Thymus (tissue), 11 donors: ENCODE results near the gene USH2A. TPM values are rescaled to one million over a fixed set of nuclear protein-coding genes. Genes with fewer than 3 reads are reported as not detected.

Experiments
- DNase-seq, 9 donors: peaks; one replicate each; pipeline ENCODE4 v3.0.0-alpha.2; 2013; ENCODE audit warnings: low spot score in 9 of 9, low read depth in 6 of 9, missing footprints in 1 of 9
- H3K27ac ChIP-seq, 2 donors: one replicate each; pipeline ENCODE4 v1.5.1; 2013; ENCODE audit warnings: control low read depth in 1 of 2, low read depth in 1 of 2, low read length in 1 of 2, mild to moderate bottlenecking in 1 of 2, moderate library complexity in 1 of 2
- H3K27me3 ChIP-seq, 2 donors: one replicate each; pipeline ENCODE4 v1.5.1; 2013; ENCODE audit warnings: low read length in 1 of 2; ENCODE audit not compliant: control insufficient read depth in 2 of 2, insufficient read depth in 1 of 2
- H3K36me3 ChIP-seq, 2 donors: one replicate each; pipeline ENCODE4 v1.5.1; 2013; ENCODE audit warnings: low read length in 1 of 2, mild to moderate bottlenecking in 1 of 2, moderate library complexity in 1 of 2; ENCODE audit not compliant: control insufficient read depth in 2 of 2, insufficient read depth in 2 of 2
- H3K4me1 ChIP-seq, 2 donors: one replicate each; pipeline ENCODE4 v1.5.1; 2013; ENCODE audit warnings: low read length in 2 of 2; ENCODE audit not compliant: control insufficient read depth in 2 of 2, insufficient read depth in 2 of 2
- H3K4me3 ChIP-seq, 2 donors: one replicate each; pipeline ENCODE4 v1.5.1; 2013; ENCODE audit warnings: low read length in 2 of 2, control low read depth in 1 of 2, mild to moderate bottlenecking in 1 of 2
- H3K9me3 ChIP-seq, 2 donors: one replicate each; pipeline ENCODE4 v1.5.1; 2013; ENCODE audit warnings: low read length in 1 of 2, mild to moderate bottlenecking in 1 of 2; ENCODE audit not compliant: control insufficient read depth in 2 of 2, insufficient read depth in 1 of 2
- WGBS: extraction: QIAGEN DNeasy Blood & Tissue Kit; methylation state at CpG from one replicate; pipeline ENCODE4 v1.1.7; 2013; 5-methylcytosine and 5-hydroxymethylcytosine counted together
- polyA plus RNA-seq: library from polyadenylated mRNA; stranded (reverse); fragments of 200-250 nt; gene quantifications from one replicate; pipeline ENCODE4 v1.2.3, GENCODE V29; 2013
- total RNA-seq: library from RNA; stranded (reverse); fragments of 120-200 nt; gene quantifications from one replicate; pipeline ENCODE4 v1.2.4, GENCODE V29; 2013
- donor health status: healthy.

Gene USH2A
- total and polyA plus RNA-seq, 2 donors = 0.09 to 0.14 TPM

DNA sequence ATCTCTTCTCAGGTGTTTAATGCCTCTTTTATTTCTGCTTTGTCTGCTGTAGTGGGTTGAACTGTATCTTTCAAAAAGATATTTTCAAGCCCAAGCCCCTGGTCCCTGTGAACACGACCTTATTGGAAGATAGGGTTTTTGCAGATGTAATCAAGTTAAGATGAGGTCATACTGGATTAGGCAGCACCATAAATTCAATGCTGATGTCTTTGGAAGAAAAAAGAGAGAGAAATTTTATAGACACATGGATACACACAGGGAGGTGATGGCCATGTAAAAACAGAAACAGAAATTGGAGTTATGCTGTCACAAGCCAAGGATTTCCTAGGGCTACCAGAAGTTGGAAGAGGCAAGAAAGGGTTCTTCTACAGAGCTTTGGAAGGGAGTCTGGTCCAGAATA lies 554.7 kb downstream of the USH2A start:
- no peaks in the 10 kb centered on the region for H3K4me1 ChIP-seq
- no peaks in the 10 kb centered on the region for H3K36me3 ChIP-seq
- H3K4me3 ChIP-seq = no peak overlapping the region
- no peak for DNase-seq
- H3K27ac ChIP-seq = no peak overlapping the region
- H3K27me3 ChIP-seq = no peaks in the 10 kb centered on the region
- WGBS = 85% methylated on average over 1 of the region's 1 CpG
- H3K9me3 ChIP-seq = no peaks in the 10 kb centered on the region

DNA sequence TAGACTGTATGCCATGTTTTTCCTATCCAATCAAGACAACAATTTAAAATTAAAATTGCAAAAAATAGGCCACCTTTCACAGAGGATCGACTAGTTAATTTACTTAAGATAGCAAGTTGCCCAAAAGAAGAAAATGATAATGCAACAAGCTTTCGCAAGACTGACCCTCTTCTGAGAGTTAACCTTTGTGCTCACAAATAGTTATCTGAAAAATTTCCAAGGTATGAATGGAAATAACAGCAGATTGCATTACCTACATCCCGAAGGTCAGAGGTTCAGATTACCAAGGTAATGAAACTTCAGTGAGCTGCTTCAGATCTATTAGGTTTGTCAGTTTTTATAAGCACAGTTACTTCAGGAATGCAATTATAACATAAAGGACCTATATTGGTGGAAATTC lies 558.2 kb downstream of the USH2A start:
- no peaks in the 10 kb centered on the region for H3K27me3 ChIP-seq

DNA sequence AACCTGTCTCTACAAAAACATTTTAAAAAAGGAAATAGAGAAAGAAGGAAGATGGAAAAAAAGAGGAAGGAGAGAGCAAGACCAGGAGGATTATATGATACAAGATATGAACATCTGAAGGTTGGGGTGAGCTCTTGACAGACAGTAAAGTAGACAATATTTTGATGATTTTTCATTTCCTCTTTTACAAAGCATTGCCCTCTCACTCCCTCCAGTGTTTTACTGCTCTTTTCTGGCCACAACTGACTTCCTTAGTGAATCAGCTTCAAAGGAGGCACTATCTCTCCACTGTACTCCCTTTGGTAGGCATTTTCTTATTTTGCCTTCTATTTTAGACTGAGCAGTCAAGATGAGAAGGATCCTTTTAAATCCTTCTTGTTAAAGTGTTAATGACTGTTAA lies 559.5 kb downstream of the USH2A start:
- Histone ChIP-seq H3K27me3 (no peaks in the 10 kb centered on the region), H3K4me1 (no peaks in the 10 kb centered on the region), H3K9me3 (no peaks in the 10 kb centered on the region), H3K4me3 (no peak overlapping the region), H3K36me3 (no peaks in the 10 kb centered on the region), H3K27ac (no peak overlapping the region)
- no peak for DNase-seq

More for the DNA sequence above, 558.2 kb downstream of the USH2A start:
- Histone ChIP-seq H3K4me3 (no peak overlapping the region), H3K4me1 (no peaks in the 10 kb centered on the region), H3K36me3 (no peaks in the 10 kb centered on the region), H3K9me3 (no peaks in the 10 kb centered on the region), H3K27ac (no peak overlapping the region)
- WGBS = 77% methylated on average over 3 of the region's 3 CpGs
- DNase-seq = no peak

GRCh38 chr1:215860833-215861232 lies 562.4 kb downstream of the USH2A start:
- Histone ChIP-seq H3K36me3 (no peaks in the 10 kb centered on the region), H3K27me3 (no peaks in the 10 kb centered on the region), H3K4me3 (no peak overlapping the region), H3K4me1 (no peaks in the 10 kb centered on the region), H3K27ac (no peak overlapping the region), H3K9me3 (no peaks in the 10 kb centered on the region)
- DNase-seq = no peak
- 93% methylated on average over 3 of the region's 3 CpGs for WGBS

GRCh38 chr1:215857317-215857716 lies 565.9 kb downstream of the USH2A start:
- H3K27ac ChIP-seq = no peak overlapping the region
- H3K27me3 ChIP-seq = no peaks in the 10 kb centered on the region
- H3K4me3 ChIP-seq = no peak overlapping the region
- peaks cover 2 to 3% of the 10 kb centered on the region in 2 donors for H3K9me3 ChIP-seq
- H3K4me1 ChIP-seq = no peaks in the 10 kb centered on the region
- WGBS = 63% methylated on average over 2 of the region's 2 CpGs
- no peak for DNase-seq
- H3K36me3 ChIP-seq = no peaks in the 10 kb centered on the region

DNA sequence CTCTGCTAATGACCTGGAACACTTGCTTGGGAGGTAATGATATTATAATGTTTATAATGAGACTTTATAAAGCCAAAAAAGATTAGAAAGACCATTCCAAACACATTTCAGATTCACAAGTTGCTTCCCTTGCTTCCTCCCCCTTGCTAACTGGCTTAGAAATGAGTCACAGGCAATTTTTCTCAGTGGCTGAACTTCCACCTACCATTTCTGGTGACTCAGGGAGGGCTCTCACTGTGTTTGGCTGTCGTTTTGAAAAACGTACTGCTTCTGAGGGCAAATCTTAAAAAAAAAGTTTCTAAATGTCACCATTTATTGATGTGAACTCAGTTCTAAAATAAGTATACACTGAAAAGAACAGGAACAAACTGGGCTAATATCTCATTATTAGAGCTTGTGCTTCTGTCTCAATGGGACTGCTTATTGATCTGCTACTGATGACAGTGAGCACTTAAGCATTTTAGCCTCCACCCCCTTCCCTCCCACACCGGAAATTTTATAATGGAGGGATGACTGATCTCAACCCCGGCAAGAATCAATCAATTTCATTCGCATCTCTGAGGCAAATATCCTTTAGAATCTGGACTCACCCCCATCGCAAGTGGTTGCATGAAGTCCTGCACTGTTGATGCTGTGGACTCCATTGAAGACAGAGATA lies 577.9 kb downstream of the USH2A start:
- Histone ChIP-seq H3K27me3 (no peaks in the 10 kb centered on the region), H3K4me3 (no peak overlapping the region), H3K36me3 (no peaks in the 10 kb centered on the region), H3K27ac (no peak overlapping the region), H3K4me1 (no peaks in the 10 kb centered on the region), H3K9me3 (no peaks in the 10 kb centered on the region)
- 89% methylated on average over 6 of the region's 6 CpGs for WGBS
- DNase-seq = no peak

DNA sequence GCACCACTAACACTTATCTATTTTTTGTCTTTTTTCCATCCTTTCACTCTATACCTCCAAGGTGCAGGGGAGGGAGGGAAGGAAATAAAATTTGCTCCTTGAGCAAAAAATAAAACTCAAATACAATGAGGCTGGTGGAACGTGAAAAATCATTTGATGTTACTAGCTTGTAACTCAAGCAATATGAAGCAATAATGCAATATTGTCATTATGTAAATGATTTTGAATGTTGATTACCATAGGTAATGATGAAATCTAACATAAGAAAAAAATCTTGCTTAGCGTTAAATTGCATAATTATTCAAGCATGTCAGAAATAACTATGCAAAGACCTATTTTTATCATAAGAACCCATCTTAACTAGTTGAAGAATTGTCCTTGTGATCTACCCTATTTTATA lies 578.5 kb downstream of the USH2A start:
- H3K4me1 ChIP-seq = no peaks in the 10 kb centered on the region
- H3K27me3 ChIP-seq = no peaks in the 10 kb centered on the region
- no peak overlapping the region for H3K27ac ChIP-seq
- no peaks in the 10 kb centered on the region for H3K9me3 ChIP-seq
- DNase-seq = no peak
- H3K36me3 ChIP-seq = no peaks in the 10 kb centered on the region
- 94% methylated on average over 2 of the region's 2 CpGs for WGBS
- no peak overlapping the region for H3K4me3 ChIP-seq

DNA sequence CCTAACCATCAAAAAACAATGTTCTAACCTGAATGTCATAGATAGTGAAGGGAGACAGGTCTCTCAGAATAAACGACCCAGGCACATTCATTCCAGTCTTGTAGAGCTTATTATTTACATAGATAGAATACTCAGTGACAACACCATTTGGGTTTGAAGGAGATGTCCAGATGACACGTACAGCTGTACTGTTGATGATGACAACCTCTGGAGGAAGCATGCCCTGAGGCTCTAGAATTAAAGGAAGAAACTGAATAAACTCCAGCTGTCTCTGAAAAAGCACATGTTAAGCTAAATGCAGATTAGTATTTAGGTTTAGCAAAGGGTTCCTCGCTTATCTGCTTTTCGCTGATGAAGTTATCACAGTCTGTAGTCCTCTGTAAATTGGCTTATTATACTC lies 579.0 kb downstream of the USH2A start:
- WGBS = 82% methylated on average over 4 of the region's 4 CpGs
- Histone ChIP-seq H3K27ac (no peak overlapping the region), H3K36me3 (no peaks in the 10 kb centered on the region), H3K9me3 (no peaks in the 10 kb centered on the region), H3K4me3 (no peak overlapping the region), H3K27me3 (no peaks in the 10 kb centered on the region), H3K4me1 (no peaks in the 10 kb centered on the region)
- DNase-seq = no peak

DNA sequence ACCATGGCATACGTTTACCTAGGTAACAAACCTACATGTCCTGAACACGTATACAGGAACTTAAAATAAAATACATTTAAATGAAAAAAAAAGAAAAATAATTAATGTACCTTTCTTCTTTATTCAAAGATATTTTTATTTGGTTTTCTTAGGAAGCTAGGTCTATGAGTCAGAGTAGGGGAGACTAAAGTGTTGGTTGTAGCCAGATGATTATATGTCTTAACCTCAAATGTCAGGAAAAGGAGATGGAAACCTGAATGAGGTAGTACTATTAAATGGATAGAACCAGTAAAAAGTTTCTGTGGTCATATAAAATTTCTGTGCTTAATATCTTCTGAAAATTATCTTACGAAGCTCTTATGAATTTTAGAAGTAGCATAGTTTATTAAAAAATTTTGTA lies 580.3 kb downstream of the USH2A start:
- no peaks in the 10 kb centered on the region for H3K27me3 ChIP-seq
- H3K36me3 ChIP-seq = no peaks in the 10 kb centered on the region
- no peak overlapping the region for H3K27ac ChIP-seq
- WGBS = 95% methylated on average over 3 of the region's 3 CpGs
- no peak overlapping the region for H3K4me3 ChIP-seq
- no peaks in the 10 kb centered on the region for H3K9me3 ChIP-seq
- no peaks in the 10 kb centered on the region for H3K4me1 ChIP-seq
- no peak for DNase-seq

- WGBS = 95% methylated on average over 2 of the region's 2 CpGs
- no peak overlapping the region for H3K27ac ChIP-seq
- H3K36me3 ChIP-seq = no peaks in the 10 kb centered on the region
- H3K27me3 ChIP-seq = no peaks in the 10 kb centered on the region
- H3K4me3 ChIP-seq = no peak overlapping the region
- no peaks in the 10 kb centered on the region for H3K9me3 ChIP-seq
- DNase-seq = no peak
- no peaks in the 10 kb centered on the region for H3K4me1 ChIP-seq
Measured at GRCh38 chr1:215835951-215836350, 587.3 kb downstream of the USH2A start.
